GM10847 (cell line): ENCODE results near the gene GRM8.

Source experiments
- POLR2A ChIP-seq: IDR thresholded peaks from 2 replicates; pipeline ENCODE4 v1.6.1; 2011; ENCODE audit not compliant: insufficient read length; ENCODE audit errors: extremely low read depth

Gene GRM8

GRCh38 chr7:126657599-126658358, 595.0 kb downstream of the GRM8 start:
- TF ChIP-seq POLR2A, result no peak

- no peak for TF ChIP-seq POLR2A
Measured at GRCh38 chr7:126657137-126657536, 595.6 kb downstream of the GRM8 start.

GRCh38 chr7:126656165-126656564, 596.6 kb downstream of the GRM8 start:
- no peak for TF ChIP-seq POLR2A

GRCh38 chr7:126637538-126637937, 615.2 kb downstream of the GRM8 start:
- TF ChIP-seq POLR2A, result no peak

- no peak for TF ChIP-seq POLR2A
Measured at GRCh38 chr7:126635545-126635944, 617.2 kb downstream of the GRM8 start.

GRCh38 chr7:126608339-126608776, 644.4 kb downstream of the GRM8 start:
- no peak for TF ChIP-seq POLR2A

GRCh38 chr7:126606331-126606730, 646.4 kb downstream of the GRM8 start:
- TF ChIP-seq POLR2A, result no peak

- TF ChIP-seq POLR2A, result no peak
Measured at GRCh38 chr7:126605553-126605952, 647.2 kb downstream of the GRM8 start.

GRCh38 chr7:126605056-126605455, 647.7 kb downstream of the GRM8 start:
- TF ChIP-seq POLR2A, result no peak

- no peak for TF ChIP-seq POLR2A
Measured at GRCh38 chr7:126589068-126589684, 663.6 kb downstream of the GRM8 start.

- TF ChIP-seq POLR2A, result no peak
Measured at GRCh38 chr7:126578338-126578737, 674.4 kb downstream of the GRM8 start.

GRCh38 chr7:126574276-126575250, 678.2 kb downstream of the GRM8 start:
- TF ChIP-seq POLR2A, result no peak

- TF ChIP-seq POLR2A, result no peak
Measured at GRCh38 chr7:126570845-126571244, 681.9 kb downstream of the GRM8 start.

- TF ChIP-seq POLR2A, result no peak
Measured at GRCh38 chr7:126569402-126569801, 683.3 kb downstream of the GRM8 start.

GRCh38 chr7:126557271-126557670, 695.5 kb downstream of the GRM8 start:
- TF ChIP-seq POLR2A, result no peak
